ENCODE measurements around the gene SPRYD4. TPM values are rescaled to one million over a fixed set of nuclear protein-coding genes. Genes with fewer than 3 reads are reported as not detected.

Gene SPRYD4
- total and polyA plus RNA-seq, 11 donors, result 2.1 to 4.7 (median 2.9) TPM

DNA sequence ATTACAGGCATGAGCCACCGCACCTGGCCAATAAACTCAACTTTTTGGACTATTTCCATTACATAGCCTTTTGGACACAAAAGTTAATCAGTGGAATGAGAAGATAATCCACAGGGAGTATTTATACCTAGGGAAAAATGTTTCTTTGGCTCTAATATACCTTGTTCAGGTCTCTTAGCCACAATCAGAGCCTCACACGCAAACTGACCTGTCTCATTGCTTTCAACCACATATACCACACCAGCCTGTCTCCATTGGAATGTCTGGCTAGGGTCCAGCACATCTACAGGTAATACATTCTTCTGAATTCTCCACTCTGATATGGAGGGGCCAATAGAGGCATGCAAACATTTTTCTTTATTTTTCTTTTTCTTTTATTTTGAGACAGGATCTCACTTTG lies 49.5 kb downstream of the SPRYD4 start:
- no peaks in the 10 kb centered on the region for H3K27me3 ChIP-seq
- no peak overlapping the region for H3K4me3 ChIP-seq
- no peak overlapping the region for H3K27ac ChIP-seq
- ATAC-seq (no peak), DNase-seq (no peak)
- intact Hi-C loops (cut with DNase I), result loop anchor here in 3 of 10 donors (2.0 to 5.0 kb wide), 4 partner anchors 55 to 119 kb away; partner anchors contain the start of gene BAZ2A (in 1 of the 3)
- WGBS, 4 donors, result 91 to 96% (median 95%) methylated on average over 2 of the region's 2 CpGs
- TF ChIP-seq, protein P1, sequence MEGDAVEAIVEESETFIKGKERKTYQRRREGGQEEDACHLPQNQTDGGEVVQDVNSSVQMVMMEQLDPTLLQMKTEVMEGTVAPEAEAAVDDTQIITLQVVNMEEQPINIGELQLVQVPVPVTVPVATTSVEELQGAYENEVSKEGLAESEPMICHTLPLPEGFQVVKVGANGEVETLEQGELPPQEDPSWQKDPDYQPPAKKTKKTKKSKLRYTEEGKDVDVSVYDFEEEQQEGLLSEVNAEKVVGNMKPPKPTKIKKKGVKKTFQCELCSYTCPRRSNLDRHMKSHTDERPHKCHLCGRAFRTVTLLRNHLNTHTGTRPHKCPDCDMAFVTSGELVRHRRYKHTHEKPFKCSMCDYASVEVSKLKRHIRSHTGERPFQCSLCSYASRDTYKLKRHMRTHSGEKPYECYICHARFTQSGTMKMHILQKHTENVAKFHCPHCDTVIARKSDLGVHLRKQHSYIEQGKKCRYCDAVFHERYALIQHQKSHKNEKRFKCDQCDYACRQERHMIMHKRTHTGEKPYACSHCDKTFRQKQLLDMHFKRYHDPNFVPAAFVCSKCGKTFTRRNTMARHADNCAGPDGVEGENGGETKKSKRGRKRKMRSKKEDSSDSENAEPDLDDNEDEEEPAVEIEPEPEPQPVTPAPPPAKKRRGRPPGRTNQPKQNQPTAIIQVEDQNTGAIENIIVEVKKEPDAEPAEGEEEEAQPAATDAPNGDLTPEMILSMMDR (IDR thresholded peaks at IDR 0.05), result no peak
- TF ChIP-seq POLR2A (IDR thresholded peaks at IDR 0.05), result no peak
- no peaks in the 10 kb centered on the region for H3K36me3 ChIP-seq
- H3K9me3 ChIP-seq, result no peaks in the 10 kb centered on the region
- peaks cover 0 to 41% (median 18%) of the 10 kb centered on the region in 12 donors for H3K4me1 ChIP-seq

- Histone ChIP-seq H3K27me3 (no peaks in the 10 kb centered on the region), H3K4me3 (no peak overlapping the region), H3K9me3 (no peaks in the 10 kb centered on the region), H3K4me1 (peaks cover 0 to 48% (median 21%) of the 10 kb centered on the region in 12 donors), H3K36me3 (no peaks in the 10 kb centered on the region), H3K27ac (peak overlapping the region in 7 of 12 donors; percentile 85 to 97 (median 89))
- ATAC-seq, result no peak
- 46 to 69% (median 66%) methylated on average over 2 of the region's 2 CpGs for WGBS, 4 donors
- intact Hi-C loops (cut with DNase I), result loop anchor here in 2 of 10 donors (5.0 kb wide), 3 partner anchors 74 to 119 kb away; partner anchors contain the start of gene BAZ2A (in 1 of the 2)
- DNase-seq, result no peak
- no peak for TF ChIP-seq POLR2A (IDR thresholded peaks at IDR 0.05)
Observed at GRCh38 chr12:56518570-56518969, 50.2 kb downstream of the SPRYD4 start.

DNA sequence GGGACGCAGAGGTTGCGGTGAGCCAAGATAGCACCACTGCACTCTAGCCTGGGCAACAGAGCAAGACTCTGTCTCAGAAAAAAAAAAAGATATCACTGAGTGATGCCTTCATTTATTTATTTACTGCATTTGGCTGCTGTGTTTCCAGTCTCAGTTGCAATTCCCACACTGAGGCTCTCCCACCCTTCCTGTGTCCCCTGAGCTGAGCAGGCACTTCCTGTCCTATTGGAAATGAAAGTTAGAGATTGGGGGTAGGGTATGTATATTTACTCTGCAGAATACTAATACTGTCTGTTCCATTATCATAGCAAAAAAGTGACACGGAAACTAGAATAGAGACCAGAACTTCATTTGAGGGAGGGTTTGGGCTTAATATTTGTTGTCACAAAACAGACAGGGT lies 51.7 kb downstream of the SPRYD4 start:
- intact Hi-C loops (cut with DNase I), result loop anchor here in 6 of 10 donors (2.0 to 5.0 kb wide), 5 partner anchors 47 to 117 kb away; partner anchors contain the start of gene BAZ2A (in 1 of the 6)

GRCh38 chr12:56520506-56520905 lies 52.1 kb downstream of the SPRYD4 start:
- 30 to 70% (median 52%) methylated on average over 1 of the region's 1 CpG for WGBS, 4 donors
- Histone ChIP-seq H3K9me3 (no peaks in the 10 kb centered on the region), H3K4me3 (peak overlapping the region in 11 of 12 donors; percentile 42 to 83 (median 68)), H3K27ac (peak overlapping the region; percentile 85 to 97 (median 91)), H3K36me3 (peaks cover 0 to 4% (median 0%) of the 10 kb centered on the region in 9 donors), H3K4me1 (peaks cover 0 to 64% (median 32%) of the 10 kb centered on the region in 12 donors), H3K27me3 (no peaks in the 10 kb centered on the region)
- intact Hi-C loops (cut with DNase I), result loop anchor here in 6 of 10 donors (2.0 to 5.0 kb wide), 5 partner anchors 46 to 117 kb away; partner anchors contain the start of gene BAZ2A (in 1 of the 6)
- DNase-seq (no peak), ATAC-seq (peak in 2 of 4 donors; percentile 27)
- TF ChIP-seq, protein P1 (IDR thresholded peaks at IDR 0.05), result no peak
- no peak for TF ChIP-seq POLR2A (IDR thresholded peaks at IDR 0.05)

More for the DNA sequence above, 51.7 kb downstream of the SPRYD4 start:
- no peaks in the 10 kb centered on the region for H3K36me3 ChIP-seq
- H3K4me1 ChIP-seq, result peaks cover 0 to 62% (median 28%) of the 10 kb centered on the region in 12 donors
- no peaks in the 10 kb centered on the region for H3K27me3 ChIP-seq
- H3K9me3 ChIP-seq, result no peaks in the 10 kb centered on the region
- DNase-seq (peak in 4 of 5 donors; percentile 43 to 63 (median 51)), ATAC-seq (peak; percentile 55 to 72 (median 66))
- WGBS, 4 donors, result 34 to 50% (median 41%) methylated on average over 3 of the region's 3 CpGs
- TF ChIP-seq POLR2A (IDR thresholded peaks at IDR 0.05), result no peak
- peak overlapping the region in 11 of 12 donors; percentile 42 to 83 (median 68) for H3K4me3 ChIP-seq
- H3K27ac ChIP-seq, result peak overlapping the region; percentile 85 to 97 (median 91)

DNA sequence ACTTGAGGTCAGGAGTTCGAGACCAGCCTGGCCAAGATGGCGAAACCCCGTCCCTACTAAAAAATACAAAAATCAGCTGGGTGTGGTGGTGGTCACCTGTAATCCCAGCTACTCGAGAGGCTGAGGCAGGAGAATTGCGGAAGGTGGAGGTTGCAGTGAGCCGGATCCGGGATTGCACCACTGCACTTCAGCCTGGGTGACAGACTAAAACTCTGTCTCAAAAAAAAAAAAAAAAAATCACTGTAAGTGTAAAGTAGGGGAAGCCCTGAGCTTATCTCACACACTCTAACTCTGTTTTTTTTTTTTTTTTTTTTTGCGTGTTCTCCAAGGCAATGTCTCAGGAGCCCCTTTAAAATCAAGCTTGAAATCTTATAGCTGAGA lies 52.8 kb downstream of the SPRYD4 start:
- Histone ChIP-seq H3K4me3 (peak overlapping the region; percentile 19 to 83 (median 67)), H3K27me3 (no peaks in the 10 kb centered on the region), H3K27ac (peak overlapping the region; percentile 85 to 97 (median 91)), H3K9me3 (no peaks in the 10 kb centered on the region), H3K4me1 (peaks cover 0 to 68% (median 39%) of the 10 kb centered on the region in 12 donors), H3K36me3 (peaks cover 0 to 6% (median 0%) of the 10 kb centered on the region in 9 donors)
- ATAC-seq (peak in 2 of 4 donors; percentile 8 to 36), DNase-seq (peak in 1 of 5 donors; percentile 51)
- 30 to 49% (median 44%) methylated on average over 8 of the region's 8 CpGs for WGBS, 4 donors
- no peak for TF ChIP-seq POLR2A (IDR thresholded peaks at IDR 0.05)
- intact Hi-C loops (cut with DNase I), result loop anchor here in 6 of 10 donors (1.0 to 5.0 kb wide), 6 partner anchors 44 to 116 kb away; partner anchors contain the start of gene BAZ2A (in 1 of the 6)

Data from heart left ventricle (tissue), 16 donors.